Right ventricle myocardium superior (tissue), 1 donor: ENCODE measurements around the gene LPAR3. TPM values are rescaled to one million over a fixed set of nuclear protein-coding genes. Genes with fewer than 3 reads are reported as not detected.

Experiments used
- ATAC-seq: fragments of 200-7000 bp; cut with Tn5 transposase; one replicate; pipeline ENCODE4 v1.9.1; 2020; ENCODE audit warnings: mild to moderate bottlenecking; ENCODE audit not compliant: poor library complexity
- DNase-seq: peaks from one replicate; pipeline ENCODE4 v3.0.0-alpha.2; 2020
- intact Hi-C: fragments of 100-400 bp; cut with DNase I; formaldehyde crosslinking; loops from one replicate; pipeline ENCODE4 v1.11.2; 2022
- total RNA-seq: library from RNA; stranded (reverse); fragmentation: NEBNext Ultra II Directional; extraction: Animal tissue kit (Norgen Biotek cat#: 25700); gene quantifications from one replicate; pipeline ENCODE4 v1.2.1, GENCODE V29; 2021
- donor health status: DM: no; HTN: yes; CAD: no; lungs with severe emphysema.

The LPAR3 gene
- total RNA-seq, 1 donor from 2014 or later = 16.9 TPM

GRCh38 chr1:84842748-84843231, 50.2 kb downstream of the LPAR3 start:
- ATAC-seq (no peak), DNase-seq (no peak)
- intact Hi-C loops = no loop called here

DNA sequence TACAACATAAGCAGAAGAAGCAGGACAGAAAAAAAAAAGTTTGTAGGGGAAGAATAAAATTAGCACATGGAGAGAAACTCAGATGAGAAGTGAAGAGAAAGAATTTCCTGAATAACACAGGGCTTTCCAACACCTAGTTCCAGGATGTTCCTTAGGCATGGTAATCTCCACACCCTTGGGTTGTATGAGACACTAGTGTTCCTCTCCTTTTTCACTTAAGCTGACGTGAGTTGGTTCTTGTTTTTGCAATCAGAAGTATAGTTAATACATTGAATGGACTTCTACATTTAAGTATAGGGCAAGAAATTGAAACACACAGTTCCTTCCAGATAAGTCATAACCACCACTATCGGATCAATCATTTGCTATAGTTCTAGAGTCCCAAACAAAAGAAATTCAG, 51.0 kb downstream of the LPAR3 start:
- no peak for DNase-seq
- intact Hi-C loops = no loop called here
- ATAC-seq = no peak

GRCh38 chr1:84840346-84840745, 52.7 kb downstream of the LPAR3 start:
- intact Hi-C loops = no loop called here
- ATAC-seq = no peak

DNA sequence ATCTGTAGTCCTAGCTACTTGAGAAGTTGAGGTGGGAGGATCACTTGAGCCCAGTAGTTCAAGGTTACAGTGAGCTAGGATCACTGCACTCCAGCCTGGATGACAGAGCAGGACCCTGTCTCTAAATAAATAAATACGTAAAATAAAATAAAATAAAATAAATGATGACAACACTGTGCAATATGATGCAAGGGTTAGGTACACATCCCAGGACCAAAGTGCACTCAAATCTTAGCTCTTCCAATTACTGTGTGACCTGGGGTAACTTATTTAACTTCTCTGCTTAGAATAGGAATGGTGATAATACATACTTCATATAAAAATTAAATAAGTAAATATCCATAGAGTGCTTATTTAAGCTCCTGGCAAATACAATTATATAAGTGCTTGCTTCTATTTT, 53.5 kb downstream of the LPAR3 start:
- DNase-seq = no peak
- no peak for ATAC-seq
- intact Hi-C loops = no loop called here

More at GRCh38 chr1:84840346-84840745, 52.7 kb downstream of the LPAR3 start:
- no peak for DNase-seq

DNA sequence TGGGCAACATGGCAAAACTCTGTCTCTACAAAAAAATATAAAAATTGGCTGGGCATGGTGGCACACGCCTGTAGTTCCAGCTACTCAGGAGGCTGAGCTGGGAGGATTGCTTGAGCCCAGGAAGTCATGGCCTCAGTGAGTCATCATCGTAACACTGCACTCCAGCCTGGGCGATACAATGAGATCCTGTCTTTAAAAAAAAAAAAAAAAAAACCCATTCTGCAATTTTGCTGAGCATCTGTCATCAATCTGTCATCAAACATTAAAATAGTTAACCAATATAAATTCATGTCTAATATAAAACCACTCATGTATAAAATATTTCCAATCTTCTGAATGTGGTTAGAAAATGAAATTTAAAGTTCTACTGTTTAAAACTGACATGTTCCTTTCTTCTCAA, 56.9 kb downstream of the LPAR3 start:
- intact Hi-C loops = no loop called here
- no peak for ATAC-seq
- no peak for DNase-seq

DNA sequence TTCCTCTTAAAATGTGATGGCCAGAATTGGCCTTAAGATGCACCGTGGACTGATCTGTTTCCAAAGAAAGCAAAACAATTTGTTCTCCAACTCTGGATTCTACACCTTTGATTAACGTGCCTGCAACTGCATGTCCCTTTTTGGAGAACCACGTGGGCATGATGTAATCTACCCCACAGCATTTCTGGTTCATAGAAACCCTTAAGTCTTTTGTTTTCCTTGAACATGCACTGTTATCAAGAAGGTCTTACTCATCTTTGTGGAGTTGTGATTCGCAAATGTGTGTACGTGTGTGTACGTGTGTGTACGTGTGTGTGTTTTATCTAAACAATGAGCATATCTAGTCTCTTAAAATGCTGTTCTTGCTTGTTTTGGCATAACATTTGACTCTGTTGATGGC, 57.8 kb downstream of the LPAR3 start:
- ATAC-seq = no peak
- DNase-seq = no peak
- intact Hi-C loops = no loop called here

GRCh38 chr1:84834419-84835064, 58.5 kb downstream of the LPAR3 start:
- no peak for ATAC-seq
- no peak for DNase-seq
- intact Hi-C loops = no loop called here

GRCh38 chr1:84833194-84833593, 59.8 kb downstream of the LPAR3 start:
- ATAC-seq (no peak), DNase-seq (no peak)
- intact Hi-C loops = no loop called here

GRCh38 chr1:84830136-84830535, 62.9 kb downstream of the LPAR3 start:
- ATAC-seq (no peak), DNase-seq (no peak)
- intact Hi-C loops = no loop called here

DNA sequence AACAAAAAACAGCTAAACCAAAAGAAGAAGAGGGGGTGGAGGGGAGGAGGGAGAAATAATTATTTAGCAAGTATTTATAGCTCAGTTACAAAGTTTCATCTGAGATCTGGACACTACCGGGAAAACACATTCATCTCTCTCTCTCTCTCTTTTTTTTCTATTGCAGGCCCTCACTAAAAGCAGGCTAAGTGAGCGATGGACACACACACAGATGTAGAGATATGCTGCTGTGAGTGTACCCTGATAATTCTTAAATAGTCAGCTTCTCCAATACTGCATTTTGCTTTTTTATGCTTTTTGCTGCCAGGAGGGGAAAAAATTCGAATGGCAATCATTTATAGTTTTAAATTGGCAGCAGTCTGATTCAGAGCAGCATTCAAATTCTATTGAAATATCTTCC, 65.0 kb downstream of the LPAR3 start:
- ATAC-seq = no peak
- DNase-seq = no peak
- intact Hi-C loops = no loop called here

GRCh38 chr1:84827555-84827954, 65.5 kb downstream of the LPAR3 start:
- ATAC-seq (no peak), DNase-seq (no peak)
- intact Hi-C loops = no loop called here

DNA sequence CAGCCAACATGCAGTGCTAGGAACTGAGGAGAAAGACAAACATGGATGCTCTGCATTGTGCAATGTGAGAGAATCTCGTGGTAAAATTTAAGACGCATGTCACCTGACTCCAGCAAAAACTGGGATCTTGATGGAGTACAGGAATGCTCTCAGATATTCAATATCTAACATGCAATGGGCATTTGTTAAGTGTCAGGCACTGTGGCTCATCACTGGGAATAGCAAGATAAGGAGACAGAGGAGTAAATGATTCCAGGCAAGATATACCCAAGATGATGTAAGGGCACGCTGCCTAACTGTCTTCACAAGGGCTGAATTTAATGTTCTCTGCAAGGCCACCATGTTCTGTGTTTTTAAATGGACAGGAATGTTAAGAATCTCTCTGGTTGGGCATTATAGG, 67.8 kb downstream of the LPAR3 start:
- DNase-seq = no peak
- no peak for ATAC-seq
- intact Hi-C loops = no loop called here

GRCh38 chr1:84823991-84824390, 69.0 kb downstream of the LPAR3 start:
- DNase-seq (no peak), ATAC-seq (peak; percentile 20)
- intact Hi-C loops = no loop called here

DNA sequence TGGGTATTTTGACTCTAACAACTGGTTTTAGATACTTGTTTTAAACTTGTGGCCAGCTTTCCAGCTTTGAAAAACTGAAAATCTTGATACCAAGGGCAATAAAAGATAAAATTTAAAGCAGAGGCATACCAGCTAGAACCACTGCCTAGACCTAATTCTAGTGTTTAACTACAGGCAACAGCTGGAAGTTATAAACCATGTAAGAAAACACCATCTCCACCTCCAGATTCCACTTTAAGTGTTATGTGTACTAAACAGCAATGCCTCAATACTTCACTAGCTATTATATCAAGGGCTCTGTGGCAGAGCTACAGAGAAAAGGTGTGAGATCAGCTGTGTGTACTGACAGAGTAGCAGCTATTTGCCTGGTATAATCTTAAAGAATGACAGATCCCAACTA, 69.5 kb downstream of the LPAR3 start:
- DNase-seq (no peak), ATAC-seq (peak; percentile 39)
- intact Hi-C loops = no loop called here

DNA sequence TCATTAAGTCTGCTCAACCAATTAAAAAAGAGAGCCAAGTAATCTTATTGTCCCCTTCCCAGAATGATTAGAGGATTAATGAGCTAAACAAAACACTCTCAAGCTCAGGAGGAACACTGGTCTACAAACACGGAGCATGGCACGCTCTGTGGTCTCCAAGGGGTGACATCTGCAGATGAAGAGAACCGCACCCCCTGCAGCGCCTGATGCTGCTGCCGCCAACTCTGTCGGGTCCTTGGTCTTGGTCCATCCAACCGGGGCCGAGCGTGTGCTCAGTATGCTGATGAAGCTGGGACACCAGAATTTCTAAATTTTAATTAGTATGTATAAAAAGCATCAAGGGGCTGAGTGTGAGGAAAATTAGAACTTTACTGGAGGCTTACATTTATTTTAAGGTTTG, 82.7 kb downstream of the LPAR3 start:
- no peak for DNase-seq
- intact Hi-C loops = no loop called here

DNA sequence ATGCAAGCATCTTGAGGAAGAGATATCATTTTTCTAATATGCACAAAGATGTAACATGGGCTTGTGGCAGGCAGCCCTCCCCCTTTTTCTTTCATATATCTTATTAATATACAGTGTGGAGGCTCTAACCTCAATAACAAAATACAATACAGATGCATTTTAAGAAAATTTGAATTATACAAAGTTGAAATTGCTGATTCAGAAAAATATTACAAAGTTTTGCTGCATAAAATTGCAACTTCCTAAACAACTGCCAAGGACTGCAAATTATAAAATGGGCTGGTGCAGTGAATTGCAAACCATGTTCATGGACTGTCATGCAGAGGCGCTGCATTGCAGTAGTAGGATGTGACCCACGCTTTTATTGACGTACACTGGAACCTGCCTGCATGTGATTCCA, 84.0 kb downstream of the LPAR3 start:
- ATAC-seq = no peak
- DNase-seq = no peak
- intact Hi-C loops = no loop called here

More for the DNA sequence above, 82.7 kb downstream of the LPAR3 start:
- ATAC-seq = no peak

GRCh38 chr1:84803604-84804003, 89.4 kb downstream of the LPAR3 start:
- DNase-seq = no peak
- no peak for ATAC-seq
- intact Hi-C loops = no loop called here

- intact Hi-C loops = no loop called here
- ATAC-seq (no peak), DNase-seq (no peak)
These were observed 90.3 kb downstream of the LPAR3 start for GRCh38 chr1:84802567-84803232.

GRCh38 chr1:84800090-84801073, 92.6 kb downstream of the LPAR3 start:
- no peak for DNase-seq
- ATAC-seq = no peak
- intact Hi-C loops = no loop called here
